GM20431 (cell line): ENCODE data around the gene FBXL3.

Experiments used
- in situ Hi-C: fragments of 300-500 bp; cut with MseI, MboI; formaldehyde crosslinking; loops from one replicate; pipeline ENCODE4 v1.15.0; 2020; ENCODE audit warnings: low sequenced_read_pairs; ENCODE audit not compliant: unreplicated experiment

Gene FBXL3

GRCh38 chr13:76958841-76959432 lies 68.0 kb downstream of the FBXL3 start:
- in situ Hi-C loops: no loop called here

- in situ Hi-C loops: no loop called here
Measured at GRCh38 chr13:76955661-76956060, 71.3 kb downstream of the FBXL3 start.
